ENCODE results near the gene PDZD8. TPM values are rescaled to one million over a fixed set of nuclear protein-coding genes. Genes with fewer than 3 reads are reported as not detected.

Gene PDZD8
- polyA plus RNA-seq, 1 donor from 2014 or later: 16.3 TPM

DNA sequence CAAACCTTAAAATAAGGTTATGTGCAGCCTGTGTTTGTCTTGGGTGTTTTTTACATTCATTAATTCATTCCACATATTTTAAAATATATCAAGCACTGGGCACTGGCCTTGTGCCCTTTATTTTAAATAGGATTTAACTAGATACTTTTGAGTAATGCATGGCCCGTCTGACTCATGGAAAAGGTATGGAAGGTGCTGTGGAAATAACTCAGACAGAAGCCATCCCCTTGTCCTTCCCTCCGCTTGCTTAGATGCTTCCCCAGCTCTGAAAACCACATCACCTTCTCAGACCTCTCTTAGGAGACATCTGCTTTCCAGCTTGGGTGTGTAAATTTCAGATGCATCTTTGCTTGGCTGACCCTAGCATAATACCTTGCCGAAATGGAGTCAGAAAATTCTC is 103.8 kb downstream of the PDZD8 start:
- H4K20me1 ChIP-seq (ENCODE audit: insufficient read depth): no peaks in the 10 kb centered on the region
- no peaks in the 10 kb centered on the region for H3K36me3 ChIP-seq (ENCODE audit: insufficient read depth, low read length)
- H3K9me2 ChIP-seq (ENCODE audit: insufficient read depth, low read length): no peaks in the 10 kb centered on the region
- no peak for TF ChIP-seq MXI1 (conservative IDR thresholded peaks at IDR 0.05; ENCODE audit: poor library complexity, severe bottlenecking)
- no peak for TF ChIP-seq SMC3 (conservative IDR thresholded peaks at IDR 0.05; ENCODE audit: poor library complexity)
- TF ChIP-seq, protein P1, sequence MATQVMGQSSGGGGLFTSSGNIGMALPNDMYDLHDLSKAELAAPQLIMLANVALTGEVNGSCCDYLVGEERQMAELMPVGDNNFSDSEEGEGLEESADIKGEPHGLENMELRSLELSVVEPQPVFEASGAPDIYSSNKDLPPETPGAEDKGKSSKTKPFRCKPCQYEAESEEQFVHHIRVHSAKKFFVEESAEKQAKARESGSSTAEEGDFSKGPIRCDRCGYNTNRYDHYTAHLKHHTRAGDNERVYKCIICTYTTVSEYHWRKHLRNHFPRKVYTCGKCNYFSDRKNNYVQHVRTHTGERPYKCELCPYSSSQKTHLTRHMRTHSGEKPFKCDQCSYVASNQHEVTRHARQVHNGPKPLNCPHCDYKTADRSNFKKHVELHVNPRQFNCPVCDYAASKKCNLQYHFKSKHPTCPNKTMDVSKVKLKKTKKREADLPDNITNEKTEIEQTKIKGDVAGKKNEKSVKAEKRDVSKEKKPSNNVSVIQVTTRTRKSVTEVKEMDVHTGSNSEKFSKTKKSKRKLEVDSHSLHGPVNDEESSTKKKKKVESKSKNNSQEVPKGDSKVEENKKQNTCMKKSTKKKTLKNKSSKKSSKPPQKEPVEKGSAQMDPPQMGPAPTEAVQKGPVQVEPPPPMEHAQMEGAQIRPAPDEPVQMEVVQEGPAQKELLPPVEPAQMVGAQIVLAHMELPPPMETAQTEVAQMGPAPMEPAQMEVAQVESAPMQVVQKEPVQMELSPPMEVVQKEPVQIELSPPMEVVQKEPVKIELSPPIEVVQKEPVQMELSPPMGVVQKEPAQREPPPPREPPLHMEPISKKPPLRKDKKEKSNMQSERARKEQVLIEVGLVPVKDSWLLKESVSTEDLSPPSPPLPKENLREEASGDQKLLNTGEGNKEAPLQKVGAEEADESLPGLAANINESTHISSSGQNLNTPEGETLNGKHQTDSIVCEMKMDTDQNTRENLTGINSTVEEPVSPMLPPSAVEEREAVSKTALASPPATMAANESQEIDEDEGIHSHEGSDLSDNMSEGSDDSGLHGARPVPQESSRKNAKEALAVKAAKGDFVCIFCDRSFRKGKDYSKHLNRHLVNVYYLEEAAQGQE (IDR thresholded peaks at IDR 0.05; ENCODE audit: borderline replicate concordance): no peak
- TF ChIP-seq POLR2AphosphoS5 (IDR thresholded peaks at IDR 0.05): no peak
- TF ChIP-seq TAF1 (IDR thresholded peaks at IDR 0.05; ENCODE audit: low read depth): no peak
- TF ChIP-seq EP300 (conservative IDR thresholded peaks at IDR 0.05; ENCODE audit: poor library complexity, severe bottlenecking): no peak
- TF ChIP-seq EZH2 (IDR thresholded peaks at IDR 0.05; ENCODE audit: borderline replicate concordance, insufficient read depth, low read length, poor library complexity, severe bottlenecking): no peak
- no peak for TF ChIP-seq RAD21 (conservative IDR thresholded peaks at IDR 0.05)
- no peak for TF ChIP-seq CTCF (IDR thresholded peaks at IDR 0.05; ENCODE audit: poor library complexity, severe bottlenecking)
- no peaks in the 10 kb centered on the region for H3K27me3 ChIP-seq (ENCODE audit: insufficient read depth, low read depth, low read length)
- H3K4me3 ChIP-seq (ENCODE audit: low read length): no peak overlapping the region
- H3K4me2 ChIP-seq (ENCODE audit: low read length): no peak overlapping the region
- no peak overlapping the region for H2AFZ ChIP-seq (ENCODE audit: low read depth, low read length)
- H3K79me2 ChIP-seq (replicated peaks; ENCODE audit: insufficient read depth, low read length): no peaks in the 10 kb centered on the region
- H3K27ac ChIP-seq (ENCODE audit: low read length): no peak overlapping the region
- no peak overlapping the region for H3K9ac ChIP-seq (ENCODE audit: low read length)
- H3K9me3 ChIP-seq (ENCODE audit: low read length): no peaks in the 10 kb centered on the region
- H3F3A ChIP-seq (ENCODE audit: insufficient read depth, low read length, poor library complexity, severe bottlenecking): no peaks in the 10 kb centered on the region

GRCh38 chr10:117268907-117269306 is 106.3 kb downstream of the PDZD8 start:
- Histone ChIP-seq H3K4me3 (ENCODE audit: low read length) (no peak overlapping the region), H3K9me3 (ENCODE audit: low read length) (no peaks in the 10 kb centered on the region), H3F3A (ENCODE audit: insufficient read depth, low read length, poor library complexity, severe bottlenecking) (no peaks in the 10 kb centered on the region), H4K20me1 (ENCODE audit: insufficient read depth) (no peaks in the 10 kb centered on the region), H3K36me3 (ENCODE audit: insufficient read depth, low read length) (no peaks in the 10 kb centered on the region), H2AFZ (ENCODE audit: low read depth, low read length) (no peak overlapping the region), H3K4me2 (ENCODE audit: low read length) (no peak overlapping the region), H3K27ac (ENCODE audit: low read length) (no peak overlapping the region), H3K9ac (ENCODE audit: low read length) (no peak overlapping the region), H3K27me3 (ENCODE audit: insufficient read depth, low read depth, low read length) (no peaks in the 10 kb centered on the region), H3K9me2 (ENCODE audit: insufficient read depth, low read length) (no peaks in the 10 kb centered on the region), H3K79me2 (replicated peaks; ENCODE audit: insufficient read depth, low read length) (no peaks in the 10 kb centered on the region)
- TF ChIP-seq POLR2AphosphoS5 (IDR thresholded peaks at IDR 0.05): no peak
- no peak for TF ChIP-seq EZH2 (IDR thresholded peaks at IDR 0.05; ENCODE audit: borderline replicate concordance, insufficient read depth, low read length, poor library complexity, severe bottlenecking)
- no peak for TF ChIP-seq TAF1 (IDR thresholded peaks at IDR 0.05; ENCODE audit: low read depth)
- TF ChIP-seq, protein P1 (IDR thresholded peaks at IDR 0.05; ENCODE audit: borderline replicate concordance): no peak
- no peak for TF ChIP-seq RAD21 (conservative IDR thresholded peaks at IDR 0.05)
- TF ChIP-seq EP300 (conservative IDR thresholded peaks at IDR 0.05; ENCODE audit: poor library complexity, severe bottlenecking): no peak
- TF ChIP-seq MXI1 (conservative IDR thresholded peaks at IDR 0.05; ENCODE audit: poor library complexity, severe bottlenecking): no peak
- no peak for TF ChIP-seq SMC3 (conservative IDR thresholded peaks at IDR 0.05; ENCODE audit: poor library complexity)
- no peak for TF ChIP-seq CTCF (IDR thresholded peaks at IDR 0.05; ENCODE audit: poor library complexity, severe bottlenecking)
